Lower lobe of right lung (tissue), 2 donors: Measurements from ENCODE around the gene PNRC2. TPM values are rescaled to one million over a fixed set of nuclear protein-coding genes. Genes with fewer than 3 reads are reported as not detected.
A peak's percentile ranks its signal among the peaks of the same experiment; 100 is the strongest.
"Not testable (repeated sequence)": the region's sequence is repeated elsewhere in the genome, so short reads cannot be mapped to it uniquely, and the experiment has no call there.

Experiments
- ATAC-seq, 2 donors: fragments of 200-7000 bp; cut with Tn5 transposase; one replicate each; pipeline ENCODE4 v1.9.1; 2020 to 2022; ENCODE audit warnings: mild to moderate bottlenecking in 2 of 2, moderate library complexity in 2 of 2
- DNase-seq: peaks from one replicate; pipeline ENCODE4 v3.0.0-alpha.2; 2020
- H3K27ac ChIP-seq: fragments of 200-600 bp; one replicate; pipeline ENCODE4 v1.8.0; 2022
- H3K27me3 ChIP-seq: fragments of 200-600 bp; one replicate; pipeline ENCODE4 v1.8.0; 2022; ENCODE audit warnings: low read depth
- H3K36me3 ChIP-seq: fragments of 200-600 bp; one replicate; pipeline ENCODE4 v1.8.0; 2022; ENCODE audit warnings: mild to moderate bottlenecking
- H3K4me1 ChIP-seq: fragments of 200-600 bp; one replicate; pipeline ENCODE4 v1.8.0; 2022
- H3K4me3 ChIP-seq: fragments of 200-600 bp; one replicate; pipeline ENCODE4 v1.8.0; 2022; ENCODE audit warnings: mild to moderate bottlenecking
- H3K9me3 ChIP-seq: fragments of 200-600 bp; one replicate; pipeline ENCODE4 v1.8.0; 2022
- CTCF ChIP-seq: fragments of 200-600 bp; IDR thresholded peaks from one replicate; pipeline ENCODE4 v1.8.0; 2022; ENCODE audit warnings: antibody characterized with exemption, mild to moderate bottlenecking
- intact Hi-C: fragments of 100-400 bp; cut with DNase I; formaldehyde crosslinking; loops from one replicate; pipeline ENCODE4 v1.11.0; 2022
- total RNA-seq: library from RNA; stranded (reverse); fragmentation: NEBNext Ultra II Directional; extraction: Animal tissue kit (Norgen Biotek cat#: 25700); gene quantifications from one replicate; pipeline ENCODE4 v1.2.1, GENCODE V29; 2021
- donor health status: DM: no; HTN: yes; CAD: no; lungs with severe emphysema.

The PNRC2 gene
- total RNA-seq, 1 donor from 2014 or later: 111 TPM

GRCh38 chr1:23984417-23985186, 25.0 kb downstream of the PNRC2 start:
- Histone ChIP-seq H3K4me1 (peaks cover 31% of the 10 kb centered on the region), H3K36me3 (no peaks in the 10 kb centered on the region), H3K4me3 (no peak overlapping the region), H3K27me3 (no peaks in the 10 kb centered on the region), H3K27ac (peak overlapping the region; percentile 25), H3K9me3 (no peaks in the 10 kb centered on the region)
- intact Hi-C loops: no loop called here
- DNase-seq (no peak), ATAC-seq (no peak)
- TF ChIP-seq CTCF: no peak

DNA sequence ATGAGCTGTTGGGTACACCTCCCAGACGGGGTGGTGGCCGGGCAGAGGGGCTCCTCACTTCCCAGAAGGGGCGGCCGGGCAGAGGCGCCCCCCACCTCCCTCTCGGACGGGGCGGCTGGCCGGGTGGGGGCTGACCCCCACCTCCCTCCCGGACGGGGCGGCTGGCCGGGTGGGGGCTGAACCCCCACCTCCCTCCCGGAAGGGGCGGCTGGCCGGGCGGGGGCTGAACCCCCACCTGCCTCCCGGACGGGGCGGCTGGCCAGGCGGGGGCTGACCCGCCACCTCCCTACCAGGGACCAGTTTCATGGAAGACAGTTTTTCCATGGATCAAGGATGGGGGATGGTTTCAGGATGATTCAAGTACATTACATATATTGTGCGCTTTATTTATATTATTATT, 27.4 kb downstream of the PNRC2 start:
- H3K27ac ChIP-seq: not testable (repeated sequence)

GRCh38 chr1:23989263-23989662, 29.6 kb downstream of the PNRC2 start:
- Histone ChIP-seq H3K4me1 (peaks cover 14% of the 10 kb centered on the region), H3K36me3 (no peaks in the 10 kb centered on the region), H3K4me3 (no peak overlapping the region), H3K27ac (no peak overlapping the region), H3K9me3 (no peaks in the 10 kb centered on the region), H3K27me3 (no peaks in the 10 kb centered on the region)
- intact Hi-C loops: no loop called here
- no peak for DNase-seq
- no peak for TF ChIP-seq CTCF
- no peak for ATAC-seq

More for the DNA sequence above, 27.4 kb downstream of the PNRC2 start:
- H3K27me3 ChIP-seq, DNase-seq, ATAC-seq, H3K9me3 ChIP-seq, H3K36me3 ChIP-seq, intact Hi-C loops, H3K4me3 ChIP-seq: not testable (repeated sequence)
- H3K4me1 ChIP-seq: peaks cover 17% of the 10 kb centered on the region

- DNase-seq, H3K27me3 ChIP-seq, H3K27ac ChIP-seq, H3K4me3 ChIP-seq, ATAC-seq, H3K4me1 ChIP-seq, H3K9me3 ChIP-seq, intact Hi-C loops, H3K36me3 ChIP-seq: not testable (repeated sequence)
These were observed 32.4 kb downstream of the PNRC2 start for GRCh38 chr1:23992011-23992410.

GRCh38 chr1:23995431-23995837, 35.8 kb downstream of the PNRC2 start:
- DNase-seq: no peak
- ATAC-seq: peak; percentile 45 to 51
- Histone ChIP-seq H3K9me3 (no peaks in the 10 kb centered on the region), H3K4me1 (no peaks in the 10 kb centered on the region), H3K4me3 (no peak overlapping the region), H3K36me3 (no peaks in the 10 kb centered on the region), H3K27me3 (no peaks in the 10 kb centered on the region), H3K27ac (no peak overlapping the region)
- intact Hi-C loops: no loop called here
- no peak for TF ChIP-seq CTCF

DNA sequence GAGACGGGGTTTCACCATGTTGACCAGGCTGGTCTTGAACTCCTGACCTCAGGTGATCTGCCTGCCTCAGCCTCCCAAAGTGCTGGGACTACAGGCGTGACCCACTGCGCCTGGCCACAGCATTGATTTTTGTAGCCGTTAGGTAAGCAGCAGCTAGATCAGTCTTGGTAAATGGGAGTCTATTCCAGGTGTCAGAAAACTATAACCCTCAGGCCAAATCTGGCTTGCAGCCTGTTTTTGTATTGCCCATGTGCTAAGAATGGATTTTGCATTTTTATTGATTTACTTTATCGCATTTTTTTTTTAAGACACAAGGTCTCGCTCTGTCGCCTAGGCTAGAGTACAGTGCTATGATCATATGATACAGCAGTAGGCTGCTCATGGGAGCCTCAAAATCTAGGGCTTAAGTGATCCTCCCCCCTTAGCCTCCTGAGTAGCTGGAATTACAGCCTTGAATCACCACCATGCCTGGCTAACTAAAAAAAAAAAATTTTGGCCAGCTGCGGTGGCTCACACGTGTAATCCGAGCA, 37.1 kb downstream of the PNRC2 start:
- no peak for TF ChIP-seq CTCF
- H3K27ac ChIP-seq: no peak overlapping the region
- H3K4me3 ChIP-seq: no peak overlapping the region
- H3K9me3 ChIP-seq: no peaks in the 10 kb centered on the region
- H3K27me3 ChIP-seq: no peaks in the 10 kb centered on the region
- DNase-seq (no peak), ATAC-seq (no peak)
- no peaks in the 10 kb centered on the region for H3K36me3 ChIP-seq
- H3K4me1 ChIP-seq: no peaks in the 10 kb centered on the region
- intact Hi-C loops: no loop called here
